ENCODE data around the gene KIF5B.
"Not testable (repeated sequence)": the region's sequence is repeated elsewhere in the genome, so short reads cannot be mapped to it uniquely, and the experiment has no call there.

The KIF5B gene

DNA sequence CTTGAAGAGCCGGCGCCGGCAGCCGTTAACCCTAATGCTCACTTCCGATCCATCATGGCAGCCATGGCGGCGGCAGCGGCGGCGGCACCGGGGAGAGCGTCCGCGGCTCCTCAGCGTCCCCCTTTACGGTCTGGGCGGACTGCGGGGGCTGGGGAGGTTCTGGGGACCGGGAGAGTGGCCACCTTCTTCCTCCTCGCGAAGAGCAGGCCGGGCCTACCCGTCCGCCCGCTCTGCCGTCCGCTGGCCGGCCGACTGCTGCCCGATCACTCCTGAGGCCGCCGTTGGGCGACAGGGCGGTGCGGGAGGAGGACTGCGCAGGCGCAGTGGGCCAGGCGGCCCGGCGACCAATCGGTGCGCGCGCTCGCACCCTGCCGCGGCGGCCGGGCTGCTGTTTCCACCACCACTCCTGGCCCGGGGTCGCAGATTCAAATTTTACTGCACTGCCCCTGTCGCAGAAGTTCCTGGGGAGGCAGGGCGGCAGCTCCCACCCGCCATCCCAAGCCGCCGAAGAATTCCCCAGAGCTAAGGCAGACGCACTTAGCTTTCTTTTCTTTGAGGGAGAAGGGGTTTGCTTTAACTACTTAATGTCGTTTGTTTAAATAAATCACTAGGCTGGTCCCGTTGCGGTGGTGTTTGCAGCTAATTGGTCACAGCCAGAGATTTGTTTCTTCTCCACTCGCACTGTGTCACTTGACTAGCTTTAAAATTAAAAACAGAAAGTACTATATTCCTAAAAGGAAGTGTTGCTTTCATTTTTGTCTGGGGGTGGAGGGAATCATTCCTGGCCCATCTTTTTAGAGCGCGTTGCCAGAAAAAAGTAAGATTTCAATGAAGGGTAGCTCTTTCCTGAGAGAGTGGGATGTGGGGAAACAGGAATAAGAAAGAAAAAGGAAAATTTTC, at the start of gene KIF5B:
Gene KIF5B (minus strand): TSS at position 290 of the 900 bp plus-strand sequence. CDS start 452 bp downstream, outside the sequence.
- Mint-ChIP-seq H3K27me3 (no peaks in the 10 kb centered on the region), H3K36me3 (ENCODE audit: low read depth) (peaks cover 22% of the 10 kb centered on the region), H3K4me1 (ENCODE audit: low read depth) (peaks cover 54% of the 10 kb centered on the region), H3K9me3 (no peaks in the 10 kb centered on the region), H3K4me3 (peak within 1 kb of the TSS; percentile 98), H3K27ac (peak within 1 kb of the TSS; percentile 93)
- intact Hi-C loops (cut with micrococcal nuclease), result loop anchor here (5.0 to 10.0 kb wide), 4 partner anchors 81 to 388 kb away; partner anchors contain the start of genes CCDC7 and EPC1

DNA sequence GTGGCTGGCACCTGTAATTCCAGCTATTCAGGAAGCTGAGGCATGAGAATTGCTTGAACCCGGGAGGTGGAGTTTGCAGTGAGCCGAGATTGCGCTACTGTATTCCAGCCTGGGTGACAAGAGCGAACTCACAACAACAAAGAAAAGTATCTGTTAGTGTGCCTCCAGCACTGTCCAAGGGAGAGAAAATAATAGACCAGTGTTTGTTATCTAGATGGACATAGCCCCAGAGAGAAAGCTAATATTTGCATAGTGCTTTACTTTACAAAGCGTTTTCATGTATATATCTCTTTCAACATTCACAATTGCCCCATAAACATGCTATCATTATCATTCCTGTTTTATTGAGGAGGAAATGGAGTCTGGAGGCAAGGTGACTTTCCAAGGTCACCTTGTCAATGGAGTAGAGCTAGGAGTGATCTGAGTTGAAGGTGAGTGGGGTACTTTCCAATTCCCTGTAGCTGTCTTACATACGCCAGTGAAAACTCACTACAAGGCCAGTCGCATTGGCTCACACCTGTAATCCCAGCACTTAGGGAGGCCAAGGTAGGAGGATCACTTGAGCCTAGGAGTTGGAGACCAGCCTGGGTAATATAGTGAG, 49.7 kb upstream of the KIF5B start:
- intact Hi-C loops (cut with micrococcal nuclease), result no loop called here
- Mint-ChIP-seq H3K4me1 (ENCODE audit: low read depth) (no peaks in the 10 kb centered on the region), H3K27me3 (no peaks in the 10 kb centered on the region), H3K27ac (no peak overlapping the region), H3K4me3 (no peak overlapping the region), H3K9me3 (peaks cover 9% of the 10 kb centered on the region), H3K36me3 (ENCODE audit: low read depth) (no peaks in the 10 kb centered on the region)

- H3K27me3 Mint-ChIP-seq, result no peaks in the 10 kb centered on the region
- intact Hi-C loops (cut with micrococcal nuclease), result no loop called here
- H3K27ac Mint-ChIP-seq, result no peak overlapping the region
- no peak overlapping the region for H3K4me3 Mint-ChIP-seq
- no peaks in the 10 kb centered on the region for H3K4me1 Mint-ChIP-seq (ENCODE audit: low read depth)
- no peaks in the 10 kb centered on the region for H3K36me3 Mint-ChIP-seq (ENCODE audit: low read depth)
- H3K9me3 Mint-ChIP-seq, result peaks cover 5% of the 10 kb centered on the region
Observed at GRCh38 chr10:32104622-32105509, 48.6 kb upstream of the KIF5B start.

- H3K27ac Mint-ChIP-seq, result no peak overlapping the region
- H3K36me3 Mint-ChIP-seq (ENCODE audit: low read depth), result no peaks in the 10 kb centered on the region
- intact Hi-C loops (cut with micrococcal nuclease), result no loop called here
- H3K27me3 Mint-ChIP-seq, result no peaks in the 10 kb centered on the region
- H3K9me3 Mint-ChIP-seq, result peaks cover 4% of the 10 kb centered on the region
- no peak overlapping the region for H3K4me3 Mint-ChIP-seq
- H3K4me1 Mint-ChIP-seq (ENCODE audit: low read depth), result no peaks in the 10 kb centered on the region
Observed at GRCh38 chr10:32104181-32104580, 48.0 kb upstream of the KIF5B start.

DNA sequence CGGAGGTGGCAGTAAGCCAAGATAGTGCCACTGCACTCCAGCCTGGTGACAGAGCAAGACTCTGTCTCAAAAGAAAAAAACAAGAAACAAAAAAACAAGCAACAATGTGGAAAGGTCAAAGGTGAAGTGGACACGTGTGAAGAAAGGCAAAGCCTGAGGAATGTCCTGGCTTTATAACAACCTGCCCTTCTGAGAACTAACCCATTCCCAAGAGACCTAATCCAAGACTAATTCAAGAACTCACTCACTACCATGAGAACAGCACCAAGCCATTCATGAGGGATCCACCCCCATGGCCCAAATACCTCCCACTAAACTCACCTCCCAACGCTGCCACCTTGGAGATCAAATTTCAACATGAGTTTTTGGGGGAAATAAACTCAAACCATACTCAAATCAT, 47.5 kb upstream of the KIF5B start:
- H3K4me1 Mint-ChIP-seq (ENCODE audit: low read depth), result no peaks in the 10 kb centered on the region
- no peak overlapping the region for H3K4me3 Mint-ChIP-seq
- no peak overlapping the region for H3K27ac Mint-ChIP-seq
- H3K27me3 Mint-ChIP-seq, result no peaks in the 10 kb centered on the region
- peaks cover 8% of the 10 kb centered on the region for H3K9me3 Mint-ChIP-seq
- no peaks in the 10 kb centered on the region for H3K36me3 Mint-ChIP-seq (ENCODE audit: low read depth)
- intact Hi-C loops (cut with micrococcal nuclease), result no loop called here

GRCh38 chr10:32098566-32099259, 42.5 kb upstream of the KIF5B start:
- H3K9me3 Mint-ChIP-seq, result peaks cover 23% of the 10 kb centered on the region
- H3K27ac Mint-ChIP-seq; H3K36me3 Mint-ChIP-seq (ENCODE audit: low read depth); intact Hi-C loops (cut with micrococcal nuclease); H3K27me3 Mint-ChIP-seq; H3K4me1 Mint-ChIP-seq (ENCODE audit: low read depth); H3K4me3 Mint-ChIP-seq: not testable (repeated sequence)

- peaks cover 23% of the 10 kb centered on the region for H3K9me3 Mint-ChIP-seq
- intact Hi-C loops (cut with micrococcal nuclease), result no loop called here
- no peak overlapping the region for H3K27ac Mint-ChIP-seq
- H3K4me1 Mint-ChIP-seq (ENCODE audit: low read depth), result no peaks in the 10 kb centered on the region
- peaks cover 10% of the 10 kb centered on the region for H3K27me3 Mint-ChIP-seq
- no peak overlapping the region for H3K4me3 Mint-ChIP-seq
- H3K36me3 Mint-ChIP-seq (ENCODE audit: low read depth), result no peaks in the 10 kb centered on the region
Observed at GRCh38 chr10:32095116-32095733, 39.0 kb upstream of the KIF5B start.

- intact Hi-C loops (cut with micrococcal nuclease), result no loop called here
- Mint-ChIP-seq H3K9me3 (peaks cover 14% of the 10 kb centered on the region), H3K27me3 (peaks cover 12% of the 10 kb centered on the region), H3K4me3 (no peak overlapping the region), H3K36me3 (ENCODE audit: low read depth) (no peaks in the 10 kb centered on the region), H3K27ac (no peak overlapping the region), H3K4me1 (ENCODE audit: low read depth) (no peaks in the 10 kb centered on the region)
Observed at GRCh38 chr10:32093650-32094049, 37.4 kb upstream of the KIF5B start.

- no peak overlapping the region for H3K4me3 Mint-ChIP-seq
- intact Hi-C loops (cut with micrococcal nuclease), result no loop called here
- H3K4me1 Mint-ChIP-seq (ENCODE audit: low read depth), result no peaks in the 10 kb centered on the region
- peaks cover 12% of the 10 kb centered on the region for H3K27me3 Mint-ChIP-seq
- no peak overlapping the region for H3K27ac Mint-ChIP-seq
- no peaks in the 10 kb centered on the region for H3K36me3 Mint-ChIP-seq (ENCODE audit: low read depth)
- H3K9me3 Mint-ChIP-seq, result no peaks in the 10 kb centered on the region
Observed at GRCh38 chr10:32091046-32091445, 34.8 kb upstream of the KIF5B start.

GRCh38 chr10:32084185-32084851, 28.1 kb upstream of the KIF5B start:
- Mint-ChIP-seq H3K9me3 (no peaks in the 10 kb centered on the region), H3K27ac (no peak overlapping the region), H3K36me3 (ENCODE audit: low read depth) (no peaks in the 10 kb centered on the region), H3K27me3 (peaks cover 3% of the 10 kb centered on the region), H3K4me1 (ENCODE audit: low read depth) (no peaks in the 10 kb centered on the region), H3K4me3 (no peak overlapping the region)
- intact Hi-C loops (cut with micrococcal nuclease), result no loop called here

DNA sequence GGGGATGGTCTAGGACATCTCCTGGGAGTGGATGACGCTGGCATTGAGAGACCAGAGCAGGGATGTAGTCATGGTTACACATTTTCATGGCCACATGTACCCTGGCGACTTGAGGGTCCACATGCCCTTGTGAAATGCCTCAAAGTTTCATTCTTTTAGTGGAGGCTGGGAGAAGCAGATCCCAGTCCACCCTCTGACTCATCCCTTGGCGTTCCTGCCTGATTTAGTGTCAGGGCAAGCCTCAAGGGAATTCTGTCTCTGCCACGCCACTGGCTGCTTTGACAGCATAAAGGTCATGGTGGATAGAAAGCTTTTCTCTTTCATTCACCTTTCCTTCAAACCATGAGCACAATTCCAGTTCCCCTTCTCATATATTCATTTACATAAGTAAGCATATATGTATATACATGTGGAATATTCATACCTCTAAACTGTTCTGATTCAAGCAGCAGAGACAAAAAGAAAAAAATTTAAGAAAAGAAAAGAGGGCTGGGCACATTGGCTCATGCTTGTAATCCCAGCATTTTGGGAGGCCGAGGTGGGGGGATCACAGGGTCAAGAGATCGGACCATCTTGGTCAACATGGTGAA, 21.8 kb upstream of the KIF5B start:
- H3K4me3 Mint-ChIP-seq, result no peak overlapping the region
- H3K36me3 Mint-ChIP-seq (ENCODE audit: low read depth), result no peaks in the 10 kb centered on the region
- H3K4me1 Mint-ChIP-seq (ENCODE audit: low read depth), result peaks cover 5% of the 10 kb centered on the region
- no peak overlapping the region for H3K27ac Mint-ChIP-seq
- no peaks in the 10 kb centered on the region for H3K9me3 Mint-ChIP-seq
- no peaks in the 10 kb centered on the region for H3K27me3 Mint-ChIP-seq
- intact Hi-C loops (cut with micrococcal nuclease), result no loop called here

DNA sequence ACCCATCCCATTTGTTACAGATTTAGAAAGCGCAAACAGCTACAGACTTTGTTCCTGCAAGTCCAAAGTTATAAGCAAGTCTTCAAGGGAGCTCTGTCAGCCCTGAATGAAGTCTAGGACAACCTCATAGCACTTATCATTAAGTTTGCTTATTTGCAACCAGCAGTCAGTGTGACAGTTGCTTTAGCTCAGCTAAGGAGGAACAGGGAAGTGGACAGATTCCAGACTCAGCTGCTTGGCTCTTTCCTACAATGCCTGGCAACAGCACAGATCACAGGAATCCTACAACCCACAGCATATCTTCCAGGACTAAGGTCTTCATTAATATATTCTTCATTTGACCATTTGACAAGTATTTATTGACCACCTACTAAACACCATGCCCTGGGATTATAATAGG, 17.4 kb upstream of the KIF5B start:
- no peak overlapping the region for H3K4me3 Mint-ChIP-seq
- H3K27ac Mint-ChIP-seq, result no peak overlapping the region

More for the DNA sequence above, 17.4 kb upstream of the KIF5B start:
- H3K36me3 Mint-ChIP-seq (ENCODE audit: low read depth), result no peaks in the 10 kb centered on the region
- no peaks in the 10 kb centered on the region for H3K9me3 Mint-ChIP-seq
- H3K4me1 Mint-ChIP-seq (ENCODE audit: low read depth), result peaks cover 13% of the 10 kb centered on the region
- H3K27me3 Mint-ChIP-seq, result peaks cover 1% of the 10 kb centered on the region
- intact Hi-C loops (cut with micrococcal nuclease), result no loop called here
